ENCODE results near the gene KAT2B.
"Not testable (repeated sequence)": the region's sequence is repeated elsewhere in the genome, so short reads cannot be mapped to it uniquely, and the experiment has no call there.

Gene KAT2B

DNA sequence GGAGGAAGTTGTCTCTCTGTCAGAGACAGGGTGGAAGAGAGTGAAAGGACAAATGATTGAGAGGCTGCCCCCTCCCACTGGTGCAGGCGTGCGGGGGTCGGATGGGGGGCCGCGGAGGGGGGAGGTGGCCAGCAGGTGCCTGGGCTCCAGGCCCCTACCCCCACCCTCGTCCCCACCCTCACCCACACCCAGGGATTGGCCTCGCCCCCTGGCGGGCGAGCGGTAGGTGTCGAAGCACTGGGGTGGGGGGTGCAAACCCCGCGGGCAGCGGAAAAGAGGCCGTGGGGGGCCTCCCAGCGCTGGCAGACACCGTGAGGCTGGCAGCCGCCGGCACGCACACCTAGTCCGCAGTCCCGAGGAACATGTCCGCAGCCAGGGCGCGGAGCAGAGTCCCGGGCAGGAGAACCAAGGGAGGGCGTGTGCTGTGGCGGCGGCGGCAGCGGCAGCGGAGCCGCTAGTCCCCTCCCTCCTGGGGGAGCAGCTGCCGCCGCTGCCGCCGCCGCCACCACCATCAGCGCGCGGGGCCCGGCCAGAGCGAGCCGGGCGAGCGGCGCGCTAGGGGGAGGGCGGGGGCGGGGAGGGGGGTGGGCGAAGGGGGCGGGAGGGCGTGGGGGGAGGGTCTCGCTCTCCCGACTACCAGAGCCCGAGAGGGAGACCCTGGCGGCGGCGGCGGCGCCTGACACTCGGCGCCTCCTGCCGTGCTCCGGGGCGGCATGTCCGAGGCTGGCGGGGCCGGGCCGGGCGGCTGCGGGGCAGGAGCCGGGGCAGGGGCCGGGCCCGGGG is at the start of gene KAT2B:
Gene KAT2B (plus strand): TSS at position 682 of the 783 bp plus-strand sequence. CDS start 32 bp downstream, at position 714.
- DNase-seq, result peak; percentile 63

DNA sequence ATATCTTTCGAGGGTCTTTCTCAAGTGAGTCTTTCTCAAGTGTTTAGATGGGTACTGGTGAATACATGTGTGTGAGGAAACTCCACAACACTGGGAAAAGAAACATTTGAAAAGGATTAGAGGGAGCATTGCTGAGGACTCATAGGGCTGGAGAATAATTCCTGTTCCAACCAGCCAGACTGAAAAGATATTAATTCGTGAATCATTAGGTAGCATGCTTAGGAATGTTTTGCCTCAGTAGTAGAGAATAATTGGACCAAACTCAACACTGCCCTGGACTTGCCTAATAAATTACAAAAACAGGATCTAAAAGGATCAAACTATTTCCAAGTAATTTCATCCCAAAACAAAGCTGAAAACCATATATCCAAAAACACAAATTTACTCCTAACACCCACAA is 45.5 kb upstream of the KAT2B start:
- DNase-seq, result no peak

DNA sequence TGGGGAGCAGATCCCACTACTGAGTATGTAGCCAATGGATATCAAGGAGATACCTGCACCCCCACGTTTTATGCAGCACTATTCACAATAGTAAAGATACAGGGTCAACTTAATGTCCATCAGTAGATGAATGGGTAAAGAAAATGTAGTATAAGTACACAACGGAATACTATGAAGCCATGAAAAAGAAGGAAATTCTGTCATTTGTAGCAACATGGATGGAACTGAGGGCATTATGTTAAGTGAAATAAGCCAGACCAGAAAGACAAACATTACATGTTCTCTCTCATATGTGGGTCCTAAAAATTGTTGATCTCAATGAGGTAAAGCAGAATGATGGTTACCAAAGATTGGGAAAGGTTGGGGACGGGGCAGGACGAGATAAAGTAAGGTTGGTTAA is 42.7 kb upstream of the KAT2B start:
- DNase-seq, result no peak

DNA sequence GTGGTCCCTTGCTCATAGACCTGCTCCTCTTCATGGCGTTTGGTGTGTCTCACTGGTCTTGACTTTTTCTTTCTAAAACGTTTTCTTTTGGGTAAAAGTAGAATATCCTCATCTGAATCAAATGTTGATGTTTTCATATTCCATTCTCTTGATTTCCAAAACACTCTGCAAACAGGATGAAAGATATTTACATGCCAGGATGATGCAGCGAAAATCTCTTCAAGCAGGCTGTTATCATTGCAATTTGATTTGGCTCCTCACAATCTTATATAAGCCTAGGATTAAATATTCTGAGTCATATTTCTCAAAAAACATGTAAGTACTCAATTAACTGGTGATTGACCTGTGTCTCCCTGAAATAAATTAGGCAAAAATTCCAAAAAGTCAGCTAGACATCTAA is 38.3 kb upstream of the KAT2B start:
- no peak for DNase-seq

DNA sequence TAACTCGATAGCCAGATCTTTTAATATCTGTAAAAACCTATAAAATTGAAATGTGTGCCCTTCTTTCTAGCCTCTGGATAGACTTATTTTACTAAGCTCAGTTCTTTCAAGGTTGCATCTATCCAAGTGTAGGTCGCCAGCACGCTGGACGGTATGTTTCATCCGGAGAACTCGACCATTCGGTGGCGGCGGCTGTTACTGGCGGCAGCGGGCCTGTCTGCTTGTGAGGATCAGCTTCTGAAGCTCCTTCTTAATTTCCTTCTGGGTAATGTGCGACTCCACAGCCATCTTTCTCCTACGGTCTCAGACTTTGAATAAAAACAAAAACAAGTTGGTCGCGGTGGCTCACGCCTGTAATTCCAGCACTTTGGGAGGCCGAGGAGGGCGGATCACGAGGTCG is 32.3 kb upstream of the KAT2B start:
- DNase-seq, result no peak

DNA sequence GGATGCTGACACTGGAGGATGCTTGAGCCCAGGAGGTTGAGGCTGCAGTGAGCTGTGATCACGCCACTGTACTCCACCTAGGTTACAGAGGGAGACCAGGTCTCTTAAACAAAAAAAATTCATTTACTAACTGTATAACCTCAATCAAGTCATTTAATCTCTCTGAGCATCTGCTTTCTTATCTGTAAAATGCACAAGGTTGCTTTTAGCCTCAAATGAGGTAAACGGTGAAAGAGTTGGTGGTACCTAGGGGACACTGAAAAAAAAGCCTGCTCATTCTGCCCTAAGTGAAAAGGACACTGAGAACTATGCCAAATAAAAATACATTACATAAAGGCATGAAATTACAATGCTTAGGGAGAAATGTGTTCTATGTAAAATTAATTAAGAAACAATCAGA is 31.6 kb upstream of the KAT2B start:
- DNase-seq, result no peak

DNA sequence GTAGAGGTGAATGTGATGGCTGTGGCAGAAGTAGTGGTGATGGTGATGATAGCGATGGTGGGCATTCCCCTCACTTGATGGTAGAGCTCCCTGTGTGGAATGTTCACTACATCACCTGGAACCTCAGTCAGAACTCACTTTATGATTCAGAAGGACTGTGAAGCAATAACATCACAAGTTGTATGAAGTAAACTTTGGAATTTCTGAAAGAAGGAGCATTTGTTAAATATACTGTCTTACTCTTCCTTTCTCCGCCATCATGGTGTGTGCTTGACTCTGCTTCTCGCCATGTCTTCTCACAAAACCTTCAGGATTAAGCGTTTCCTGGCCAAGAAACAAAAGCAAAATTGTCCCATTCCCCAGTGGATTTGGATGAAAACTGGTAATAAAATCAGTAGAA is 28.1 kb upstream of the KAT2B start, which contains the start of gene PP2D1:
Gene PP2D1 (minus strand): TSS at position 101 of the 400 bp plus-strand sequence. CDS start 192 bp downstream, outside the sequence.
- no peak for DNase-seq

DNA sequence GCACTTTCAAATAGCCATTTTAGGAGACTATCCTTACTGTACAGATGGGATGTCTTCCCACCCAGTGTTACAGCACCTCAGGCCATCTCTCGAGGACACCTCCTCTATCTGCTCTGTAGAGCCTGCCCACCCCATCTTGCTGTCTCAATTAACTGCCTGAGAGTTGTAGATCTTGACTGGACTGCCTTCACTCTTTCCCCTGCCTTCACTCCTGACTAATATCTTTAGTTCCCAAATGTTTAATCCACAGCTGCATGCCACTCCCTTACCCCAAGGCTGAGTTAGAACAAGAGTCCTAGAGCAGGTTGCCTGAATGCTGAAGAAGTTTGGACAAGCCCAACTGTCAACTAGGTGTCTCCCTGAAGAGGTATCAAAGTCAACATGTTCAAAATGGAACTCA is 26.9 kb upstream of the KAT2B start:
- DNase-seq, result no peak

DNA sequence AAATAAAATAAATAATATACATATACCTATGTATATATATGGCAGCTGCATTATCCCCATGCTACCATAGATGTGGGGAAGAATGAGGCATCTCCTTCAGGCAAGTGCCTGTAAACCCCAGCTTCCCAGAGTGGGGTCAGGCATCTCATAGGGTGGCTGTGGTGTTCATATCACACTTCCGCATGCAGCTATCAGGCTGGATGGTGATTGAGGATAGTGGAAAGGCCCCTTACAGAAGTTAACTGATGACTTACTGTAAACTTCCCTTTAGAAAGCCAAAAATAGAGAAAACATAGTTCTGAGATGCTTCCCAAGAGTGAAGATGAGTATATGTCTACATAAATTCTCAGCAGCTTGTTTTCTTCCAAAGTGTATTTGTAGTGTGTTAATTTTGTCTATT is 24.7 kb upstream of the KAT2B start:
- DNase-seq, result no peak

DNA sequence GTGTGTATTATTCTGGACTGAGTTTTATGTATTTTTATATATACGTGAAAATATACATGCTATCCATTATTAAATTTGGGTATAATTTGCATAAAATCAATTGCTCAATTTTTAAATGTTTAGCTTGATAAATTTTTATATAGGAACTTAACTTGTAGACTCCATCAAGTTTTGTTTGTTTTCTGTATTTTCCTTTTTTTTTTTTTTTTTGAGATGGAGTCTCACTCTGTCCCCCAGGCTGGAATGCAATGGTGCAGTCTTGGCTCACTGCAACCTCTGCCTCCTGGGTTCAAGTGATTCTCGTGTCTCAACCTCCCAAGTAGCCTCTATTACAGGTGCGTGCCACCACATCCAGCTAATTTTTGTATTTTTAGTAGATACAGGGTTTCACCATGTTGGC is 24.2 kb upstream of the KAT2B start:
- DNase-seq, result not testable (repeated sequence)

DNA sequence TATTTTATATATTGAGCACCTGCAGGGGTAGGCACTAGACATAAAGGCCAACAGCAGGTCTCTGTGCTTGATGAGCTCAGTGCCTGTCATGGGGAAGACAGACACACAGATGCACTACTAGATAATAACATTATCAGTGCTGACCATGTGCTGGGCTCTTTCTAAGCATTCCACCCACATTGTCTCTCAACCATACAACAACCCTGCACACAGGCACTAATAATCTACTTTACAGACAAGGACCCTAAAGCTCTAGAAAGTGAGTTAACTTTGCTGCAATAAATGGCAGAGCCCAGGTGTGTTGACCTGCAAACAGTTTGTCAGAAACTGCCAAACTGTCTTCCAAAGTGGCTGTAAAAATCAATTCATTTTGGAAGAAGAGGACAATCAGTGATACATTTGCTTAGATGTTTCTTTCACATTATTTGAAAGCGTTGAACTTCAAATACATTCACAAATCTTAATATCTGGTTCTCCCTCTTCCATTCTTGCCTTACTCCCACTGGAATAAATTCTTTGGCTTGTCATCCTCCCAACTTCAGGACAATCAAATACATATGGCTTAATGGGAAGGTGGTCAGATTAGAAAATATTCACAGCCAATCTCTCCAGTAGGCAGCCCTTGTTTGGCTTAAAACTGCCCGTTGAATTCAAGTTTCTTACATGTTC is 17.2 kb upstream of the KAT2B start:
- no peak for DNase-seq

DNA sequence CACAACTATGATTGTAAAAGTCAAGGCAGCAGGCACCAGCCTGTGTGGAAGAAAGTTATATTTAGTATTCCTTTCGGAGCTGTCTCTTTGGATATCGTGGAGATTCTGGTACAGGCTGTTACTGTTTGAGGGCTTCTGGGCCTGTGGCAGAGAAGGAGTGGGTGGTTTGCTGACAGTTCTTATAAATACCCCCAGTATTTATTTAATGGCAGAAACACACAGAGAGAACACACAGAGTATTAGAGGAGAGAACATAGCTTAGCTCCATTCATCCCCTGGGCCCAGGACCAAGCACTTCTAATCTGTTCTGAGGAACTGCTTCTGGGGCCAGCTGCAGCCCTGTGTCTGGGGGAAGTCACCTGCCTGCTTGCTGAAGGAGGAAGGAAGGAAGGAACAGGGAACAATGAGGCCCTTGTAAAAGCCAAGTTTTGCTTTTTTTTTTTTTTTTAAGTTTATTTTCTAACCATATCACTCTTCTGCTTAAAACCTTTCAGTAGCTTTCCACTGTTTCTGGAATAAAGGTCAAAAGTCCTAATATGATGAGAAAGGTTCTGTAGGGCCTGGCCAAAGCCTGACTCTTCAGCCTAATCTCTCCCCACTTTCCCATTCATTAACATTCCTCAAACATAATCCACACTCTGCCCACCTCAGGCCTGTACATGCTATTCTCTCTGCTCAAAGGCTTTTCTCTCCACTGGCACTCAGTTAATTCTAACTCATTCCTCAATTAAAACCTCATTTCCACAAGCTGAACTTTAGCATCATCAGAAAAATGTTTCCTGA is 16.4 kb upstream of the KAT2B start:
- DNase-seq, result no peak

DNA sequence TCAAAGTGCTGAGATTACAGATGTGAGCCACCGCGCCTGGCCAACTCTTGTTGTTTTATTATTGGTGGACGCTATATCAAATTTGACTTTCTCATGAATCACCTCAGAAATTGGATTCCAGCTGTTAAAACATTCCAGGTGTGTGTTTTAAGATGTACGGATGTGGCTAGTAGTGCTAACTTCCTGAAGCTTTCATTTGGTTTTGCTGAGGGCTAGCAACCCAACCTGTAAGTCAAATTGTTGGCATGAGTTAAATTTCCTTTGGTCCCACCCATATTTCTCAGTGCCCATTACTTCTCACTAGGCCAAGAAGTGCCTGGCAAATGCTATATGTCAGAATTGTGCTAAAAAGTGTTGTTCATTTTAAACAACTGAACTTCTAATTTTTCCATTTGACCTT is 13.1 kb upstream of the KAT2B start:
- no peak for DNase-seq

DNA sequence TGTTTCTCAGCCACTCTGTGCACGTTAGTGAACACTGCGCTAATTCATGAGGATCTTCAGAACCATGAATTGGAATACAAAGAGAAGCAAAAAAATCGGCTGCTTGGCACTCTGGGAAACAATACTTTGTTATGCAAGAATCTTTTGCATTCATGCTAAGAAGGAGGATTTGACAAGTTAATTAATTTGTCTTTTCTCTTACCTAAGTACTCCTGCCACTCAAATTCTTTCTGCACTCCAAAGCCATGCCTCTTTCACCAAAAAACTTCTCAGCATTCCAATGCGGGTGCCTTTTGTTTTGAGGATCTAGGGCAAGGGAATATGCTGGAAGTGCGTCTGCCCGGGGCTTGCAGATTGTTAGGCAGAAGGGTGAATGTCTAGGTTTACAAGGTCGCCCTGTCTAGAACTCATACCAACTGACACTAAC is 11.3 kb upstream of the KAT2B start:
- DNase-seq, result no peak

DNA sequence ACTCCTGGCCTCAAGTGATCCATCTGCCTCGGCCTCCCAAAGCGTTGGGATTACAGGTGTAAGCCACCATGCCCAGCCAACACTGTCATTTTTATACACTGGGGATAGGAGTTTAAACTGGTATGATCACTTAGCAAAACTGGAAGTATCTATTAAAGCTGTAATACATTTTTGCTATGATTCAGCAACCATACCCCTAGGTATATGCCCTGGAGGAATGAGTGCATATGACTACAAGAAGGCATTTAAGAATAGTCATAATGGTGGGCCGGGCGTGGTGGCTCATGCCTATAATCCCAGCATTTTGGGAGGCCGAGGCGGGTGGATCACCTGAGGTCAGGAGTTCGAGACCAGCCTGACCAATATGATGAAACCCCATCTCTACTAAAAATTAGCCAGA is 8.3 kb upstream of the KAT2B start:
- DNase-seq, result not testable (repeated sequence)

DNA sequence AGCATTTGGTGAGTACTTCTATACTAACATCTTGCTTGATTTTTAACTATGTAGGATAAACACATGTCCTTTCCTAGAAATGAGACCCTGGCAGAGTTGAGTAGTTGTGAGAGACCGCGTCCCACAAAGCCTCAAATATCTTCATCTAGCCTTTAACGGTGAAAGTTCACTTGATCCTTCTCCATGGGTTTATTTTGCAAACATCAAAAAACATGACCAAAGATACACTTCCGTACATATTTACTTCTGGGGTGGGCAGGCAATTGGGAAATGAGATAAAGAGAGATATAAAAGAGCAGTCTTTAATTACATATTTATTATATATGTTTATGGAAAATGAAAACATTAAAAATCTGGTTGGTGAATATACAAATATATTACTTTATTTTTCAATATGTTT is 5.2 kb upstream of the KAT2B start:
- no peak for DNase-seq

DNA sequence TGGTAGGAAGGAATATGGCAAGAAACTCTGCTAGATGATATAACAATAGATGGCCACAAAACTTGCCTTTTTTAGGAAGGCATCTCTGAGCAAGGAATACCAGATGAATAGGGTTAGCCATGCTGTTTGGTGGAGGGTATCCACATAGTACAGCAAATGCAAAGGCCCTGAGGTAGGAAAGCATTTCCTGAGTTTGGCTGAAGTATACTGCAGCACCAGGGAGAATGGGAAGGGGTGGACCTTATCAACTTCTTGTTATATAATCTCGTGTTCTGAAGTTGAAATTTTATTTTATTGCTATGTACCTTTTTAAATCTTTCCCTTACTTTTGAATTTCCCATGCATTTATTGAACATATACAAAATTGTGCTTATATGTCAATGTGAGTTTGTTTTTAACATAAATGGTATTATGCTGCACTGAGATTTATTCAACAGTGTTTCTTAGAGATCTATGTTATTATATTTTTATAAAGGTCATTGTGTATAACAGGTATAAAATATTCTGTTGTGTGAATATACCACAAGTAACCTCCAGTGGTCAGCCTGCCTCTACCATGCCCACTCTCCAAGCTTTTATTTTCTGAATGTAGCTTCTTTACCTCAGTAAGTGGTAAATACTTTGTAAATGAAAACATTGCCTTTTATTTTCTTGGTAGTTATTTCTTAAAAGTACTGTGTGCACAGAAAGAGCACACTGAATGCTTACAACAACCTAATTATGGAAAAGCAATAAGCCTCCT is 2.8 kb upstream of the KAT2B start:
- DNase-seq, result no peak

DNA sequence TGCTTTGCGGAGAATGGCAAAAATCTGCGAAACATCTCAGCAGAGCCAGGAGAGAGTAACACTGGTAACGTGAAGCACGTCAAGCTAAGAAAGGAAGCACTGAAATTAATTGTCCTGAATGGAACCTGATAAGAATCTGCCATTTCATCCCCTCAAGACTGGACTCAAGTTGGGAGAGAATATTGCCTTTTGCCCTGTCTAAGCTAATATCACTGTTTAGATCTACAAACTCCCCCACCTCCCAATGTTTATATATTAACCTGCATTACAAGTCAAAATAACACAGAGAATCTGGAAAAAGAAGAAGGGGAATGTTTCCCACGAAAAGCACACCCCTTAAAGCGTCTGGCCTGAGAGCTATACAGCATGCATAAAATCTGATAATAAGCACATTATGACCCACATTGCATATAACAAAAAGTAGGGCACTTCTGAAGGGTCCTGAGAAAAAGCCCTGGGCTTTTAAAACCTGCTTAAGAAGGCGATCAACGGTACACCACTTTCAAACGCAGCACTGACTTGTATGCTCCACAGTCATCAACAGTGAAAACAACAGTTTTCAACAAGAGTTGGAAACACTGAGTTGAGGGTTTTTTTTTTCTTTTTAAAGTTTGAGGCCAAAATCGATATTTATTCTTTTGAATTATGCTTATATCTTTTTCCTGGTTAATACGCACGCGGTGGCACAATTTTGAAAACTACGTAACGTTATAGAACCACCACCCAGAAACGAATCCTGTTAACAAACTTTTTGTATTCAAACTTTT is 1.4 kb upstream of the KAT2B start:
- DNase-seq, result no peak

DNA sequence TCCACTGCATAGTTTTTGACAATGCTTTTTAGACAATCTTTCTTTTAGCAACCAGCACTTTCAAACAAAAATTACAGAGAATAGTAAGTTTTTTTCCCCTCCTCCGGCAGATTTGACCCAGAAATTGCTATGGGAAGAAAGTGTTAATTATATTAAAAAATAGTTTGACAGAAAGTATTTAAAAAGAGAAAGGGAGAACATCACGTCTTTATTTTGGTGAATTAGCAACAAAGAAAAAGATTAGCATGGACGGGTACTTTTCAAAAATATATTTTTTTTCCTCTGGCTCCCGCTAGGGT is 831 bp upstream of the KAT2B start:
- no peak for DNase-seq

DNA sequence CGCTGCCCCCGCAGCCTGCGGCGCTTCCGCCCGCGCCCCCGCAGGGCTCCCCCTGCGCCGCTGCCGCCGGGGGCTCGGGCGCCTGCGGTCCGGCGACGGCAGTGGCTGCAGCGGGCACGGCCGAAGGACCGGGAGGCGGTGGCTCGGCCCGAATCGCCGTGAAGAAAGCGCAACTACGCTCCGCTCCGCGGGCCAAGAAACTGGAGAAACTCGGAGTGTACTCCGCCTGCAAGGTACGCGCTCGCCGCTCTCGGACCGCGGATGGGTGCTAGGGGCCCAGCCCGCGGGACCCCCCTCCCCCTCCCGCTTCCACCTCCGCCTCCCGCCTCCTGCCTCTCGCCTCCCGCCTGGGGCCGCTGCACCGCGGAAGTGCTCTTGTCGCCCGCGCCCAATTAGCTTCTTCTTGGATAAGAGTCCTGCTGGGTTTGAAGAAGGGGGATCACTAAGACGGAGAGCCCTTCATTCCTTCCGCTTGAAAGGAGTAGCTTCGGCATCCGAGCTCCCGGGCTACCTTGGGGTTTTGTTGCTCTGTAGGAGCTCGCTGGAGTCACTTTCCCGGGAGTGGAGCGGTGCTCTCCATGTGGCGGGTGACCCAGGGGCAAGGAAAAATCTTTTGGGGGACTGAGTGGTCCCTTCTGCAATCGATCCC is 426 bp downstream of the KAT2B start:
- DNase-seq, result peak; percentile 7

DNA sequence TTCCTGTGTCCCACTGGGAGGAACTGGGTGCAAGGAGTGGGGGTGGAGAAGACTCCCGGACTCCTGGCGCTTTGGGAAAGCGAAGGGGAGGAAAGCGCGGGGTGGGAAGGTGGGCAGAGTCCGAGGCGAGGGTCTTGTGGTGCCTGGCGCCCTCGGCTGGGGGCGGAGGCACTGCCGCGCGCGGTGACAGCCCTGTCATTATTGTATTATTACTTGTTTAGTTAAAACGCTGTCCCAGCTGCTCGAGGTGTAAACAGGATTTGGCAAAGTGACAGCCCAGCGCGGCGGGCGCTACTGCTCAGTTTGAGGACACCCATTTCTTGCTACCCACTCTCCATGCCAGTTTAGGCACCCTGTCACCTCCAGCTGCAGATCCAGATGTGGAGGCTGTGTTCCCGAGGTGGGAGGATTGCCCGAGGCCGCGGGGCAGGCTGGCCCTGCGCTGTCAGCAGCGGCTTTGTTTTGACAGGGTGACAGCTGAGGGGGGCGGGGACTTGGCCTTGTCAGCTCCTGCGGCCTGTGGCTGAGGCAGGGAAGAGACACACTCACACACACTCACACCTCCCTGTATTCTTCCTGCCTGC is 1.0 kb downstream of the KAT2B start:
- DNase-seq, result peak; percentile 43

Data from NCI-H510A (cell line).